Chondrocyte (in vitro differentiated cells): ENCODE data around the gene DPP8. TPM values are rescaled to one million over a fixed set of nuclear protein-coding genes. Genes with fewer than 3 reads are reported as not detected.

ENCODE experiments used
- DNase-seq: peaks from one replicate; pipeline ENCODE4 v3.0.0; 2021; ENCODE audit warnings: mixed read lengths, low spot score
- H3K27ac Mint-ChIP-seq: one replicate; pipeline ENCODE4 v1.8.0; 2021; ENCODE audit warnings: mild to moderate bottlenecking, moderate library complexity, mixed read lengths; ENCODE audit not compliant: unreplicated experiment
- H3K27me3 Mint-ChIP-seq: 2 replicates; pipeline ENCODE4 v1.8.0; 2021; ENCODE audit warnings: low read depth, mixed read lengths
- H3K36me3 Mint-ChIP-seq: 2 replicates; pipeline ENCODE4 v1.8.0; 2021; ENCODE audit warnings: low read depth, mixed read lengths
- H3K4me1 Mint-ChIP-seq: 2 replicates; pipeline ENCODE4 v1.8.0; 2021; ENCODE audit warnings: low read depth, mild to moderate bottlenecking, mixed read lengths
- H3K4me3 Mint-ChIP-seq: one replicate; pipeline ENCODE4 v1.8.0; 2021; ENCODE audit warnings: mild to moderate bottlenecking, moderate library complexity, mixed read lengths; ENCODE audit not compliant: unreplicated experiment
- H3K9me3 Mint-ChIP-seq: 2 replicates; pipeline ENCODE4 v1.8.0; 2021; ENCODE audit warnings: low read depth, mixed read lengths
- CTCF ChIP-seq: fragments of 200-600 bp; sonication (generic); IDR thresholded peaks from 2 replicates; pipeline ENCODE4 v1.5.0; 2021; ENCODE audit warnings: antibody characterized with exemption, mild to moderate bottlenecking, moderate library complexity
- long read RNA-seq: library from polyadenylated mRNA; stranded (forward); transcript quantifications from one replicate; pipeline ENCODE4 v2.0.0, GENCODE V29; 2021
- total RNA-seq: library from RNA; stranded (reverse); gene quantifications from 3 replicates; pipeline ENCODE4 v1.2.1, GENCODE V29; 2021

DPP8 gene
- total RNA-seq = 26.5 to 31.8 TPM (median 31.3 TPM) in 3 replicates
- long read RNA-seq, transcript DPP8-201 (20 exons, 3,139 nt) = major isoform, 24 of 38 reads
- long read RNA-seq, partial matches to known transcripts = 1 of 38 reads
- long read RNA-seq, other reads (novel, unspliced or antisense) = 11 of 38 reads

GRCh38 chr15:65516997-65517865 is at the start of gene DPP8:
Gene DPP8 (minus strand): TSS chr15:65517689. CDS start chr15:65512553, 5,136 bp downstream.
- Mint-ChIP-seq H3K4me3 (peak within 1 kb of the TSS; percentile 86), H3K36me3 (no peaks in the 10 kb centered on the region), H3K4me1 (peaks cover 22% of the 10 kb centered on the region), H3K9me3 (no peaks in the 10 kb centered on the region), H3K27ac (peak within 1 kb of the TSS; percentile 83), H3K27me3 (no peaks in the 10 kb centered on the region)
- peak; percentile 93 for TF ChIP-seq CTCF
- peak; percentile 98 for DNase-seq

- no peak overlapping the region for H3K27ac Mint-ChIP-seq
These were observed 44.4 kb upstream of the DPP8 start for GRCh38 chr15:65561934-65562333.

GRCh38 chr15:65559941-65560340 is 42.5 kb upstream of the DPP8 start:
- no peak for TF ChIP-seq CTCF
- peak overlapping the region; percentile 7 for H3K27ac Mint-ChIP-seq
- H3K4me1 Mint-ChIP-seq = no peaks in the 10 kb centered on the region
- no peak overlapping the region for H3K4me3 Mint-ChIP-seq
- H3K36me3 Mint-ChIP-seq = peaks cover 48% of the 10 kb centered on the region
- no peak for DNase-seq
- no peaks in the 10 kb centered on the region for H3K27me3 Mint-ChIP-seq
- H3K9me3 Mint-ChIP-seq = no peaks in the 10 kb centered on the region

More at GRCh38 chr15:65561934-65562333, 44.4 kb upstream of the DPP8 start:
- no peak for TF ChIP-seq CTCF
- H3K4me3 Mint-ChIP-seq = no peak overlapping the region
- H3K9me3 Mint-ChIP-seq = peaks cover 6% of the 10 kb centered on the region
- H3K4me1 Mint-ChIP-seq = no peaks in the 10 kb centered on the region
- peaks cover 54% of the 10 kb centered on the region for H3K36me3 Mint-ChIP-seq
- DNase-seq = no peak
- H3K27me3 Mint-ChIP-seq = no peaks in the 10 kb centered on the region

- peaks cover 42% of the 10 kb centered on the region for H3K36me3 Mint-ChIP-seq
- H3K9me3 Mint-ChIP-seq = no peaks in the 10 kb centered on the region
- H3K27ac Mint-ChIP-seq = no peak overlapping the region
These were observed 41.7 kb upstream of the DPP8 start for GRCh38 chr15:65558997-65559760.

More at GRCh38 chr15:65558997-65559760, 41.7 kb upstream of the DPP8 start:
- no peak overlapping the region for H3K4me3 Mint-ChIP-seq
- no peaks in the 10 kb centered on the region for H3K27me3 Mint-ChIP-seq
- TF ChIP-seq CTCF = no peak
- H3K4me1 Mint-ChIP-seq = no peaks in the 10 kb centered on the region
- no peak for DNase-seq
